GM18517 (cell line): ENCODE results near the gene PRM2.
"Not testable (repeated sequence)": the region's sequence is repeated elsewhere in the genome, so short reads cannot be mapped to it uniquely, and the experiment has no call there.

Source experiments
- ATAC-seq: cut with Tn5 transposase; IDR thresholded peaks from one replicate; pipeline ENCODE4 v1.9.1; 2021; ENCODE audit warnings: mild to moderate bottlenecking, moderate library complexity; ENCODE audit not compliant: unreplicated experiment

The PRM2 gene

DNA sequence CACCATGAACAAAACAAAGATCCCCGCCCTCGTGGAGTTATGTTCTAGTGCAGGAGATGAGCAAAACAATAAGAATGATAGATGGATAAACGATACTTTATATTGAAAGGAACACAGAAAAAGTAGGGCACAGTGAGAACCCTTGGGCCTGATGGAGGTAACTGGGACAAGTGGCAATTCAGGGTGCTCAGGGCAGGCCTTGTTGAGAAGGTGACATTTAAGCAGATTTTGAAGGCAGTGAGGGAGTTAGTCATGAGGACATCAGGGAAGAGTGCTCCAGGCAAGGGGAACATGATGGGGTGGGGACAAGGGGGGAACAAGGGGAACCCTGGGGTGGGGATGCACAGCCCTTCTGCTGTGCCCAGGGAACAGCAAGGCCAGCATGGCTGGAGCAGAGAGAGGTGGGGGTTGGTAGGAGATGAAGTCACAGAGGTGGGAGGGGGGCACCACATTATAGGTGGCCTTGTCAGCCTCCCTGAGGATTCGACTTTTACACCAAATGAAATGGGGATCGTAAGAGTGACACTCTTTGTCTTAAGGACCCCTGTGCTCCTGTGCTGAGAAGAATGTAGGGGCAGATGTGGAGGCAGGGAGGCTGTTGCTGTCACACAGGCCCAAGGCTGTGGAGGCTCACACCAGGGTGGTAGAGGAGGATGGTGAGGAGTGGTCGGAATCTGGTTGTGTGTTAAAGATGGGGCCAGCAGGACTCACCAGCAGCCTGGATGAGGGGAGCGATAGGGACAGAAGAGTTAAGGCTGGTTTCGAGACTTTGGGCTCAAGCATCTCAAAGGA, 14.0 kb upstream of the PRM2 start:
- ATAC-seq, result no peak

DNA sequence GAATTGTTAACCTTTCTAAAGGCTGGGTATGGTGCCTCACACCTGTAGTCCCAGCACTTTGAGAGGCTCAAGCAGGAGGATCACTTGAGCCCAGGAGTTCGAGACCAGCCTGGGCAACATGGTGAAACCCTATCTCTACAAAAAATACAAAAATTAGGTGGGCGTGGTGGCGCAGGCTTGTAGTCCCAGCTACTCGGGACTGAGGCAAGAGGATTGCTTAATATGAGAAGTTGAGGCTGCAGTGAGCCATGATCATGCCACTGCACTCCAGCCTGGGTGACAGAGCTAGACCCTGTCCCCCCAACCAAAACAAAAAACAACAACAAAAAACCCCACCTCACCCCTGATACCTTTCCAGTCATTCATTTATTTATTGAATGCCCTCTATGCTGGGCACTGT, 13.4 kb upstream of the PRM2 start:
- not testable (repeated sequence) for ATAC-seq

DNA sequence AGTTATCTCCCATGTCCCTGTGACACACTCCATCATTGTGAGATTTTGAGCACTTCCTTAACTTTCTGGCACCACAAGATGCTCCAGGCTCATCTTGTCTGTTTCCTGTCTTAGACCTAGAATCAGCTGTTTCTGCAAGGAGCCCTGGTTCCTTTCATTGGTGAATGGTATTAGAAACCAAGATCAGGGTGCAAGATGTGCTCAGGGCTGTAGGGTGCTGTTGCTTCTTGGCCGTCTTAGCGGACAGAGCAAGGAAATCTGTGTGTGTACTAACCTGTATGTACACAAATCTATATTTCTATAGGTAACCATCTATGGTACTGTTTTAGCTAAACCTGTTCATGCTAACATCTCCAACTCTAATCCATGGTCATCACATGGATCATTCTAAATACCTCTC, 12.9 kb upstream of the PRM2 start:
- ATAC-seq, result no peak

DNA sequence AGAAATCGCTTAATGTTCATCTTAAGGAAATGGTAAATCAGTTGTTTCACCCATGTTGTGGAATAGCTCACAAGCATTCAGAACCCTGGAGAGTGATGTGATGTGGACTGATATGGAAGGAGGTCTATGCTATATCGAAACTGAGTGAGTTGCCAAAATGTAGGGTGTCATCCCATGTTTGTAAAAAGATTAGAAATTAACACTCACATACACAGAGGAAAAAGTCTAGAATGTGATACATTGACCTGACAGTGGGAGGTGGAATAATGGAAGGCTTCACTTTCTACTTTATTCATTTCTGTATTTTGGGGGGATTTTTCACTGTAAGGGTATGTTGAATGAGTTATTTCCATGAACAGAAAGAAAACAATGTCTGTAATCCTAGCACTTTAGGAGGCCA, 9.6 kb upstream of the PRM2 start:
- ATAC-seq, result no peak

DNA sequence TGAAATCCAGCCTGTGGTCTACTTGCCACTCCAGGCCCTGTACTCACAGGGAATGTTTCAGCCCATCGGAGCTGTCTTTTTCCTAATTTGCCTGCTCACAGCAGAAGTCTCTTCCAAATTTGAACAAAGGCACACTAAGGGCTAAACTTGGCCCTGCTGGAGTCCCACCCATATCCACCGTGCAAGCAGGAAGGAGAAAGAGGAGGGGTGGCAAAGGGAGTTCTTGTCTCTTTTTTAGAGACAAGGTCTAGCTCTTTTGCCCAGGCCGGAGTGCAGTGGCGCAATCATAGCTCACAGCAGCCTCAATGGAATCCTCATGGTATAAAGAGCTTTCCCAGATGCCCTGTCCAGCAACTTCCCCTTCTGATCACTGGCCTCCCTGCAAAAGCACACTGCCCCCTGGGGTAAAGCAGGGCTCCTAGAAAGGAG, 7.6 kb upstream of the PRM2 start:
- ATAC-seq, result no peak

DNA sequence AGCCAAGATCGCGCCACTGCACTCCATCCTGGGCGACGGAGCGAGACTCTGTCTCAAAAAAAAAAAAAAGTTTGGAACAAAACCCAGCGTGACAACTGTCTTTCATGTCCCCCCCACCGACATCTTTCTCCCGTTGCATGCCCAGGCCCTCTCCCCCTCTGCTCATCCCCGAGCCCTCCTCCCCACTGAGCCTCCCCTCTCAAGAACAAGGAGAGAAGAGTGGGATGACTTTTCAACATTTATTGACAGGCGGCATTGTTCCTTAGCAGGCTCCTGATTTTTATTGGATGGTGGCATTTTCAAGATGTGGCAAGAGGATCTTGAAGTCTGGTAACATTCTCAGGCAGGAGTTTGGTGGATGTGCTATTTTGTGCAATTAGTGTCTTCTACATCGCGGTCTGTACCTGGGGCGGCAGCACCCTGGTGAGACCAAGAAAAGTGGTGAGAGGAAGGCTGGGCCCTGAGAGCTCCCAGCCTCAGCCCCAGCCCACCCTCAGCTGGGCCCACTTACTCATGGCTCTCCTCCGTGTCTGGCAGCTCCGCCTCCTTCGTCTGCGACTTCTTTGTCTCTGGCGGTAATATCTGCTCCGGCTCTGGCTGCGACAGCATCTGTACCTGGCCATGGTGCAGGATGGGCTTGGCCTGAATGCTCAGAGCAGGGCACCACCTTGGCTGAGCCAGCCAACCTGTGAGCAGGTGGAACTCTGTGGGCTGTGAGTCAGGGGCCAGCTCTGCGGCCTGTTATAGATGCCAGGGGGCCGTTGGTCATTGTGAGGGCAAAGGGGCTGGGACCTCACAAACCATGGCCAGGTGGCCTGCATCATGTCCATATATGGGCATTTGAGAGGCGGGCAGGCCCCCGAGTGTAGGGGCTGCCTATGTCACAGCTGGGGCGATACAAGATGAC, 4.6 kb upstream of the PRM2 start, which contains the start of gene PRM1:
TSS of gene PRM1 (minus strand) at position 715 of the 907 bp plus-strand sequence. CDS start at position 623, 92 bp downstream.
- no peak for ATAC-seq

DNA sequence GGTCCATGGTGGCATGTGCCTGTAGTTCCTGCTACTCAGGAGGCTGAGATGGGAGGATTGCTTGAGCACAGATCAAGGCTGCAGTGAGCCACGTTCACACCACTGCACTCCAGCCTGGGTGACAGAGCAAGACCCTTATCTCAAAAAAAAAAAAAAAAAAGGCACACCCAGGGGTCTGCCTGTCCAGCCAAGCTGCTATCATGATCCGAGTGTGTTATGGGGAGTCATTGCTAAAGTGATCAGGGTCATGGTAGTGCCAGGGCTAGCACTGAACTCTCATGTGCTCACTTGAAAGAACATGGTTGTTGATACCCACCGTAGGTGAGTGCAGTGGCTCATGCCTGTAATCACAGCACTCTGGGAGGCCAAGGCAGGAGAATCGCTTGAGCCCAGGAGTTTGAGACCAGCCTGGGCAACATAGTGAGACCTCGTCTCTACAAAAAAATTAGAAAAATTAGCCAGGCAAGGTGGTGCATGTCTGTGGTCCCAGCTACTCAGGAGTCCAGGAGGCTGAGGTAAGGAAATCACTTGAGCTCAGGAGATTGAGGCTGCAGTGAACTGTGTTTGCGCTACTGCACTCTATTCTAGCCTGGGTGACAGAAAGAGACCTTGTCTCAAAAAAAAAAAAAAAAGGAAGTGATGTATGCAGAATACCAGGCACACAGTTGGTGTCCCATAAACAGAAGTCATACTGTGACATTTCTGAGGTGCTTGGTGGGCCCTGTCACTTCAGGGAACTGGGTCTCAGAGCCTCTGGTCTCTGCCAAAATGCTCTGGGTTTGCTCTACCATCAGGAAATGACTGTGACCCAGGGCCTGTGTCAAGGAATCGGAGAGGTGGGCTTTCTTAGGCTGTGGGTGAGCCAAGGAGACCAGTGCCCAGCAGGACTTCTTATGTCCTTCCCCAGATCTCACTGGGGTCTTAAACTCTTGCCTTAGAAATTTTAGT, 2.7 kb upstream of the PRM2 start:
- ATAC-seq, result no peak

DNA sequence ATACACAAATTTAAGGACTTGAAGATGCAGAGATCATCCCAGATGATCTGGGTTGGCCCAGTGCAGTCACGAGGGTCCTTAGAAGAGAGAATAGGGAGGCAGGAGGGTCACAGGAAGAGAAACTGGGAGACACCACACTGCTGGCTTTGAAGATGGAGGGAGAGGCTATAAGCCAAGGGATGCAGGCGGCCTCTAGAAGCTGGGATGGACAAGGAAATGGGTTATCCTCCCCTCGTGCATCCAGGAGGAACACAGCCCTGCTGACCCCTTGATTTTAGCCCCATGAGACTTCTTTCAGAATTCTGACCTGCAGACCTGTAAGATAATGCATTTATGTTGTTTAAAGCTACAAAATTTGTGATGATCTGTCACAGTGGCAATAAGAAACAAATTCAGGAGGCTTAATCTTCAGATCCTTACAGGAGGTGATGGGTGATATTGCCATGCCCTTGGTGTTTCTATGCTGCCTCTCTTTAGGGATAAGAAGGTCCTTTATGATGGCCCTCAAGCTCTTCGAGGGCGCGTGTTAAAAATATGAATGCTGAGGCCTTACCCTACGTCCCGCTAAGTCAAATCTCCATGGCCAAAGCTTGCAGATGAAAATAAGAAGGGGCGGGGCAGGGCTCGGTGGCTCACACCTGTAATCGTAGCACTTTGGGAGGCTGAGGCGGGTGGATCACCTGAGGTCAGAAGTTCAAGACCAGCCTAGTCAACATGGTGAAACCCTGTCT, 1.5 kb upstream of the PRM2 start:
- ATAC-seq, result no peak

DNA sequence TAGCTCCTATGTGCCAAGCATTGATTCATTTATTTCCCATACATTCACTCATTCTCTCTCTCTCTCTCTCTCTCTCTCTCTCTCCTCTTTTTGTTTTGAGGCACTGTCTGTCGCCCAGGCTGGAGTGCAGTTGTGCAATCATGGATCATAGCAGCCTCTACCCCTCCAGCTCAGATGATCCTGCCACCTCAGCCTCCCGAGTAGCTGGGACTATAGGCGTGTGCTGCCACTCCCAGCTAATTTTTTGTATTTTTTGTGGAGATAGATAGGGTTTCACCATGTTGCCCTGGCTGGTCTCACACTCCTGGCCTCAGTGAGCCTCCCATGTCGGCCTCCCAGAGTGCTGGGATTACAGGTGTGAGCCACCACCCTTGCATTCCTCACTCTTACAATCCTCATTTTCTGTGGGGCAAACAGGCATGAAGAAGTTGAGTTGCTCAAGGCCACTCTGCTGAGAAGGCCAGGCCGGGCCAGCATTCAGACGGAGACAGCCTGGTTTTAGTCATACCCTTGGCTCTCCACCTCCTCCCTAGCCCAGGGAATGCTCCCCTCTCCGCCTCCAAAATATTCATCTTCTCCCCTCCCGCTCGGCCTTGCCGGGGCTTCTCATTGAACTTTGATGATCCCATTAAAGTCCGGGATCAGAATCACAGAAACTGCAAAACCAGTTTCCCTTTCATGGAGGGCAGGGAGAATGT, 765 bp upstream of the PRM2 start:
- no peak for ATAC-seq

DNA sequence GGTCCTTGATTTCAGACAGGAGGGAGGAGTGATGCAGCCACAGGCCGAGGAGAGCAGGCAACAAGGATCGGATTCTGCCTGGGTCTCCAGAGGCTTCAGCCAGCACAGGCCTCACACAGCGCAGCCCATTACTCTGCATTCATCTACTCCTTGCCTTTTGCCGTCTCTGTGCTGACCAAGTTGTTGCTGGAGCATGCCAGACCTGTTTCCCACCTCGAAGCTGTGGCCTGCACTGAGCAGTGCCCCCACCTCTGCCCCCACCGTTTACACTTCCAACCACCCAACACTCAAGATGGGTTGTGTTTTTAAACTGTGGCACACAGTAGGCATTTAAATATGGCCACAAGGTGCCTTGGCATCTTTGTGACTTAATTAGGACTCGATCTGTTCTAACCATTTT, 1.3 kb downstream of the PRM2 start:
- ATAC-seq, result no peak

DNA sequence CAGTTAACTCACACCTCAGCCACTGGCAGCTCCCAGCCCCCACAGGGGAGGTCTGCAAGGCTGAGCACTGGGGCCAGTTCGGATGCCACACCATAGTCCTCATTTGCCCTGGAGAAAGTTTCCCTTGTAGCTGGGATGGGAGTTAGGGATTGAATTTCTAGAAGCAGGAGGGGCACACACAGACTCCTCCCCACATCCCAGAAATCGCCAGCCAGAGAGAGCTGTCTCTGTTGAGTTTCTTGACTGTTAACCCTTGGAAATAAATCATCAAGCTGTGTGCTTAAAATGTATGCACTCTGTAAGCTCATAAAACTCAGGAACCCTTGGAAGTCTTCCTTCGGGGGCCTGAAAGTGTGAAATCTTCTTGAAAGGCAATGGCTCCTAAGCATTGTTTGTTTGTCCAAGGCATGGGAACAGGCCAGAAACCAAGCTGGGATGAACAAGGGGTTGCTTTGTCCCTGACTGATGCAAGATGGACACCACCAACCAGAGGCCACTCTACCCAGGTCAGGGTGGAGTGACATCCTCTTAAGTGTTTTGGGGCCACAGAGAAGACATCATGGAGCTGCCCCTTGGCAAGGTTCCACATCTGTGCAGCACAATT, 2.5 kb downstream of the PRM2 start:
- ATAC-seq, result no peak

DNA sequence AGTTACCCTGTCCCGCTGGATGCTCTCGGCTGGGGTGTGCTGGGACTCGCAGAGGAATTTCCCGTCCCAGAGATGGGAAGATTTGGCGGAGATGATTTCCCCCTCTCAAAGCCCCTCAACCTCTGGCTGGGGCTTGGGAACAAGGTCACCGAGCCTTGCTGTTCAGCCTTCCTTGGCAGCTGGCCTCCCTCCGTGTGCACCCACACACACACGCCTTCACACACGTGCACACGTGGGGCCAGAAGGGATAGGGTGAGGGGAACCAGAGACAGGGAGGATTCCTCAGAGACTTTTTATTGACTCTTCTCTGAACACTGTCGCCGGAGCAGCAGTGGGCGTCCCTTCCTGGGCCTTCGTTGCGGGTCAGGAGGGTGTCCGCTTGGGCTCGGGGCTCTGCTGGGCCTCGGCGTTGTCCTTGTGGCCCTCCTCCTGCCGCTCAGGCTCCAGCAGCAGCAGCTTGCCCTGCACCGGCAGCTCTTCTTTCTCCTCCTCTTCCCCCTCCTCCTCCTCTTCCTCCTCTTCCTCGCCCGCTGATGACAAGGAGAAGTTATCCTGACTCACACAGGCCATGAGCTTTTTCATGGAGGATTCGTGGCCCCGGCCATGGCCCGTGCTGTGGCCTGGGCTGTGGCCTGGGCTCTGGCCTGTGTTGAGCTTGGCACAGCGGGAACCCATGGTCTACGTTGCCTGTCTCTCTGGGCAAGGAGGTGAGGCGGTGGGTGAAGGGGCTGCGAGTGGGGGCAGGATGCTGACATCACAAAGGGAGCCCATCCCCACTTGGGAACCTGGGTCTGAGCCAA, 3.2 kb downstream of the PRM2 start, which contains the start of gene PRM3:
TSS of gene PRM3 (minus strand) at position 709 of the 800 bp plus-strand sequence. CDS start at position 675, 34 bp downstream.
- no peak for ATAC-seq

DNA sequence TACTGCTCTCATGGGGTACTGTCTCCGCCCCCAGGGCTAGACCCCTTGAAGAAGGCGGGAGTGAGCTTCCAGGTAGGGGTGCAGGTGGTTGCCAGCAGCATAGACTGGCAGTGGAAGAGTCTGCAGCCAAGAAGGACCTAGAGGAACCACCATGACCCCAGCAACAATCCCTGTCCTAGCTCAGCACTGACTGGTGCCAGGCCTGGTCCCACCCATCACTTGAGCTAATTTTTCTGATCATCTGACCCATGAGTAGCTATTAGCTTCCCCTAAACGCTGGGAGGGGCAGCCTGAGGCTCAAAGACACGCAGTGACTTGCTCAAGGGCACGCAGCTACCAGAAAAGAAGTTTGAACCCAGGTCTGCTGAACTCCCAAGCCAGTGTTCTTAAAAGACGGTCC, 3.8 kb downstream of the PRM2 start:
- no peak for ATAC-seq

DNA sequence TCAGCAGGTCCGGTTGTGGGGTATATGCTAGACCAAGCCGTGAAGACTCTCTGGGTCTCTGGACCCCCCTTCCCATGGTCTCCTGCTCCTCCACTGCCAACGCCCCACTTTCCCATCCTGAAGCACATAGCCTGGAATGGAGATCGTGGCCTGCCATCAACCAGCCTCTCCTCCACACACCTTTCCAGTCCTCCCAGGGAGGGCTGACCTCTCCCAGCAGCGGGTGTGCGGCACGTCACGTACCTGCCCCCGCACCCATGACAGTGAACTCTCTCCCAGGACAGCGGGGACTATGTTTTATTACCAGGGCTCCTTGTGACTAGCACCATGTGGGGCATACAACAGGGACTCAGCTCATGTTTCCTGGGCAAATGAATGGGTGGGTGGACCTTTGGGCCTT, 4.7 kb downstream of the PRM2 start:
- no peak for ATAC-seq

DNA sequence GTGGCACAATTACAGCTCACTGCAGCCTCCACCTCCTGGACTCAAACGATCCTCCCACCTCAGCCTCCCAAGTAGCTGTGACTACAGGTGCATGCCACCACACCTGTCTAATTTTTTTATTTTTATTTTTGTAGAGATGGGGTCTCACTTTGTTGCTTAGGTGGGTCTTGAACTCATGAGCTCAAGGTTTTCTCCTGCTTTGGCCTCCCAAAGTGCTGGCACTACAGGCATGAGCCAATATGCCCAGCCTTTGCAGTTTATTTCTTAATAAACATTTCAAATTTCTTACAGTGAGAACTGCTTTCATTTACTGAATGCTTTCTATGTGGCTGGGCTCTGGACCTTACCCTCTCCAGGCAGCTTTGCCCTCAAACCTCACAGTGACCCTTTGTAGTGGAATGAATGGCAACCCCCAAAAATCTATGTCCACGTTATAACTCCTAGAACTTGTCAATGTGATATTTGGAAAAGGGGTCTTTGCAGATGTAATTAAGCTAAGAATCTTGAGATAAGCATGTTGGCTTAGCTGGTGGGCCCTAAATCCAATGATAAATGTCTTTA, 5.6 kb downstream of the PRM2 start:
- no peak for ATAC-seq

DNA sequence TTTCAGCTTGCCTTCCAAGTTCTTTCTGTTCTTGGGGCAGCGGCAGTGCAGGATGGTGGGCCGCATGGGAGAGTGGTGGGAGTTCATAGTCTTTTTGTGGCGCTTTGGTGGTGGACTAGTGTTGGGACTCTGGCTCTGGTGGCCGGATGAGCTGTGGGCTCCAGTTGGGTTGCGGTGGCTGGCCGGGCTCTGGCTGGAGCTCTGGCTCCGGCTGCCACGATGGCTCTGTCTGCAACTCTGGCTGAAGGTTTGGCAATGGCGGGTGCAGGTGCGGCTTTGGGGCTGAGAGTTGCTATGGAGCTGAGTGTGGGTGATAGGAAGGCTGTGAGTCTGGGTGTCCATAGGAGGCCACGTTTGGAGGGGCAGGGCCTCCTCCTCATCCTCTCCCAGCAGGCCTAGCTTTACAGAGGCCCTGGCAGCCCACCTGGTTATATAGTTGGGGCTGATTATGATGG, 7.3 kb downstream of the PRM2 start, which contains the start of gene TNP2:
TSS of gene TNP2 (minus strand) at position 405 of the 455 bp plus-strand sequence. CDS start at position 342, 63 bp downstream.
- ATAC-seq, result no peak

DNA sequence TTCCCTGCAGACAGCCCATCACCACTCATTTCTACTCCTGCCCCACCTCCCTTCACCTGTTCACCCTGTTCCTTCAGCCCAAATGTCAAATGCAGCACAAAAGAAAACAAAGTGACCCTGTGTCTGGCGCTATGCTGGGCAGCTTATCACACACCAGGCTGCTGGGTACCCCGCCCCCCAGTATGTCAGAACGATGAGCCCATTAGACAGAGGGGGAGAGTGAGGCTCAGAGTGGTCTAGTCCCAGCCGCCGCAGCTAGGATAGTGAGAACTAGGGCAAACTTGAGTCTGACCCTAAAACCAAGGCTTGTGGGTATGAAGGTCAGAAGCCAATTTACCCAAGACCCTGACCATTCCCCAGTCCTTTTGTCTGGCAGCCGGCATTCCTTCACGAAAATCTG, 11.2 kb downstream of the PRM2 start:
- ATAC-seq, result no peak
